ENCODE results near the gene UBE2I.

- no peak for TF ChIP-seq CTCF (IDR thresholded peaks at IDR 0.05; ENCODE audit: low read length)
- TF ChIP-seq EZH2 (optimal IDR thresholded peaks at IDR 0.05; ENCODE audit: low read depth, low read length) = no peak
- no peak for TF ChIP-seq EZH2phosphoT487 (IDR thresholded peaks at IDR 0.05; ENCODE audit: low read length)
Measured at GRCh38 chr16:1316033-1316405, 6.6 kb downstream of the UBE2I start.
